Panc1 (cell line): ENCODE results near the gene TRABD2A.

Experiments used
- CTCF ChIP-seq: fragments of 450-650 bp; IDR thresholded peaks from 2 replicates; pipeline ENCODE4 v1.5.1; 2017; ENCODE audit warnings: mild to moderate bottlenecking
- POLR2AphosphoS5 ChIP-seq: IDR thresholded peaks from 2 replicates; pipeline ENCODE4 v1.6.1; 2012; ENCODE audit warnings: mild to moderate bottlenecking, low read depth, low read length, moderate library complexity
- REST ChIP-seq, 2 experiments: IDR thresholded peaks; 2 replicates each; pipeline ENCODE4 v1.6.1; 2011 to 2012; ENCODE audit warnings: low read depth in 2 of 2, control low read depth in 1 of 2, low read length in 1 of 2, mild to moderate bottlenecking in 1 of 2, moderate library complexity in 1 of 2; ENCODE audit not compliant: insufficient read depth in 1 of 2
- SIN3A ChIP-seq: IDR thresholded peaks from 2 replicates; pipeline ENCODE4 v1.6.1; 2012; ENCODE audit warnings: low read depth, mild to moderate bottlenecking, low read length, moderate library complexity, borderline replicate concordance; ENCODE audit not compliant: insufficient read depth
- TCF7L2 ChIP-seq: IDR thresholded peaks from 2 replicates; pipeline ENCODE4 v1.6.1; 2011; ENCODE audit warnings: mild to moderate bottlenecking, low read depth, low read length, inconsistent platforms

GRCh38 chr2:84793641-84794040, 87.2 kb downstream of the TRABD2A start:
- TF ChIP-seq POLR2AphosphoS5: no peak
- no peak for TF ChIP-seq REST (IDR thresholded peaks at IDR 0.05; ENCODE audit: insufficient read depth in 1 of 2, low read depth in 2 of 2, low read length in 1 of 2)
- TF ChIP-seq CTCF: no peak
- no peak for TF ChIP-seq TCF7L2
- no peak for TF ChIP-seq SIN3A
